MG63 (cell line): ENCODE measurements around the gene SFRP2. TPM values are rescaled to one million over a fixed set of nuclear protein-coding genes. Genes with fewer than 3 reads are reported as not detected.

Experiments used
- DNase-seq: peaks from one replicate; pipeline ENCODE4 v3.0.0-alpha.2; 2020
- H3K27me3 ChIP-seq: fragments of 250-450 bp; sonication (Bioruptor Pico); 2 replicates; pipeline ENCODE4 v1.5.1; 2020; ENCODE audit warnings: mild to moderate bottlenecking, moderate library complexity
- H3K36me3 ChIP-seq: fragments of 250-450 bp; sonication (Bioruptor Pico); 2 replicates; pipeline ENCODE4 v1.5.1; 2020; ENCODE audit warnings: mild to moderate bottlenecking, moderate library complexity
- H3K4me3 ChIP-seq: fragments of 250-450 bp; sonication (Bioruptor Pico); 2 replicates; pipeline ENCODE4 v1.5.1; 2020; ENCODE audit warnings: mild to moderate bottlenecking, moderate library complexity
- H3K9me3 ChIP-seq: fragments of 250-450 bp; sonication (Bioruptor Pico); 2 replicates; pipeline ENCODE4 v1.5.1; 2020; ENCODE audit warnings: mild to moderate bottlenecking, moderate library complexity
- total RNA-seq: library from RNA; depleted of rRNA; stranded (reverse); fragments of >200 nt; shearing (Covaris generic); gene quantifications from 2 replicates; pipeline ENCODE4 v1.2.3, GENCODE V29; 2014; ENCODE audit warnings: low replicate concordance; rRNA removed

Gene SFRP2
- total RNA-seq, 1 experiment from 2014 or later = not detected

GRCh38 chr4:153758688-153759406 lies 30.0 kb downstream of the SFRP2 start:
- Histone ChIP-seq H3K36me3 (no peaks in the 10 kb centered on the region), H3K4me3 (peak overlapping the region; percentile 29), H3K27me3 (no peaks in the 10 kb centered on the region), H3K9me3 (no peaks in the 10 kb centered on the region; the same call in 1 of the 2 replicates)
- DNase-seq = no peak

- H3K27me3 ChIP-seq = no peaks in the 10 kb centered on the region
- no peaks in the 10 kb centered on the region for H3K36me3 ChIP-seq
- no peaks in the 10 kb centered on the region; the same call in 1 of the 2 replicates for H3K9me3 ChIP-seq
- no peak overlapping the region for H3K4me3 ChIP-seq
- DNase-seq = no peak
Measured at GRCh38 chr4:153758136-153758535, 30.7 kb downstream of the SFRP2 start.

DNA sequence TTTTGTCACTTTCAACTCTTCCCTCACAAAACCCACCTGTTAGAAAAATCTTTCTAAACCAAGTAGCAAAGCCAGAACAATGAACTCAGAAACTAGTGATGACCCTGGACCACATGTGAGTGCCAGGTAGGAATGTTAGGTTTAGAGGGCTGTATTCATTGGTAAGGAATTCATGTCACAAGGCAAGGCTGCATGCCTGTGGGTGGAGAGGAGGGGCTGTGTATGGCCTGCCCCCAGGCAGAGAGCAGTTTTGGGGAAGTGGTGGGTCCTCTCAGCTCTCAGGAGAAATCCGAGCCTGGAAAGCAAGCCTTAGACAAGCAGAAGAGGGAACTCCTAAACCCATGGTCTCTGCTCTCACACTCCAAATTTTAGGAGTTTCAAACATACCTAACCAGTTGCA lies 31.5 kb downstream of the SFRP2 start:
- Histone ChIP-seq H3K27me3 (no peaks in the 10 kb centered on the region), H3K36me3 (no peaks in the 10 kb centered on the region), H3K9me3 (no peaks in the 10 kb centered on the region), H3K4me3 (no peak overlapping the region)
- DNase-seq = no peak

GRCh38 chr4:153755186-153755585 lies 33.7 kb downstream of the SFRP2 start:
- H3K9me3 ChIP-seq = no peaks in the 10 kb centered on the region
- no peaks in the 10 kb centered on the region for H3K27me3 ChIP-seq
- no peaks in the 10 kb centered on the region for H3K36me3 ChIP-seq
- no peak overlapping the region for H3K4me3 ChIP-seq
- no peak for DNase-seq

- Histone ChIP-seq H3K4me3 (no peak overlapping the region), H3K27me3 (no peaks in the 10 kb centered on the region), H3K36me3 (no peaks in the 10 kb centered on the region), H3K9me3 (no peaks in the 10 kb centered on the region)
- DNase-seq = peak; percentile 54
Measured at GRCh38 chr4:153750197-153750817, 38.6 kb downstream of the SFRP2 start.

- Histone ChIP-seq H3K36me3 (no peaks in the 10 kb centered on the region), H3K27me3 (no peaks in the 10 kb centered on the region), H3K4me3 (no peak overlapping the region), H3K9me3 (no peaks in the 10 kb centered on the region)
- DNase-seq = peak; percentile 65
Measured at GRCh38 chr4:153748378-153748777, 40.5 kb downstream of the SFRP2 start.

DNA sequence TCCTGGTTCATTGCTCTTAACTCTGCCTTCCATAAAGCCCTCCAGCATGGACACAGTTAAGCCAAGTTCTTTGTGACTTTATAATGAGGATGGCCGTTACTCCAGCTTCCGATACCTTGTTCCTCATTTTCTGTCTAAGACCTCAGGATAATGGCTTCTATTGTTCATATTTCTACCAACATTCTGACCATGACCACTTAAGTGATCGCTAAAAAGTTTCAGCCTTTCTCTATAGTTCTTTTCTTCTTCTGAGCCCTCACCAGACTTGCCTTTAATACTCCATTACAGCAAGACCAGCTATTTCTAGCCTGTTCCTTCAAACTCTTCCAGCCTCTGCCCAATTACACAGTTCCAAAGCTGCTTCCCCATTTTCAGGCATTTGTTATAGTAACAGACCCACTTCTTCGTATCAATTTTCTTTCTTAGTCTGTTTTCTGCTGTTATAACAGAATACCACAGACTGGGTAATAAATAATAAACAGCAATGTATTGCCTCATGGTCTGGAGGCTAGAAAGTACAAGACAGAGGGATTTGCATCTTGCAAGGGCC lies 41.4 kb downstream of the SFRP2 start:
- Histone ChIP-seq H3K27me3 (no peaks in the 10 kb centered on the region), H3K36me3 (no peaks in the 10 kb centered on the region), H3K9me3 (no peaks in the 10 kb centered on the region), H3K4me3 (no peak overlapping the region)
- no peak for DNase-seq

- Histone ChIP-seq H3K4me3 (no peak overlapping the region), H3K36me3 (no peaks in the 10 kb centered on the region), H3K27me3 (no peaks in the 10 kb centered on the region), H3K9me3 (no peaks in the 10 kb centered on the region)
- no peak for DNase-seq
Measured at GRCh38 chr4:153745651-153746050, 43.2 kb downstream of the SFRP2 start.

GRCh38 chr4:153741541-153741940 lies 47.3 kb downstream of the SFRP2 start:
- H3K36me3 ChIP-seq = no peaks in the 10 kb centered on the region
- no peaks in the 10 kb centered on the region for H3K9me3 ChIP-seq
- H3K27me3 ChIP-seq = no peaks in the 10 kb centered on the region
- no peak for DNase-seq
- no peak overlapping the region for H3K4me3 ChIP-seq

- H3K36me3 ChIP-seq = no peaks in the 10 kb centered on the region
- DNase-seq = no peak
- H3K27me3 ChIP-seq = no peaks in the 10 kb centered on the region
- no peak overlapping the region for H3K4me3 ChIP-seq
- no peaks in the 10 kb centered on the region for H3K9me3 ChIP-seq
Measured at GRCh38 chr4:153735906-153736461, 52.9 kb downstream of the SFRP2 start.

GRCh38 chr4:153733751-153734448 lies 55.0 kb downstream of the SFRP2 start:
- Histone ChIP-seq H3K9me3 (no peaks in the 10 kb centered on the region), H3K27me3 (no peaks in the 10 kb centered on the region), H3K36me3 (no peaks in the 10 kb centered on the region), H3K4me3 (no peak overlapping the region)
- no peak for DNase-seq

DNA sequence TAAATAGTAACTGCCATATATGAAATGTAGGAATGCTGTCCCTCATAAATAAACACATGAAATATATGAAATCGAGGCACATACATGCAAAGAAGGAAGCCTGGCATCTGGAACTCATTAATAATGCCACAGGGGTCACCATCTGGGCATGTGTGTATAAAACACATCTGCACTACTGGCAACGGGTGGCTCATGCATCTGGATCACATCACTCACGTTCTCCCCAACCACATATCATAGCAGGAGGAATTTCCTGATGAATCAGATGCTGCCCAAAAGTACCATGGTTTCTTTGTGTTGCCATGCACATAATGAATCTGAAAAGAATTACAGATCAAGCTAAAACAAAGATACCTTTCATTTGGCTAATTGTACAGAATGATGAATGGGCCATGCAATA lies 57.6 kb downstream of the SFRP2 start:
- H3K27me3 ChIP-seq = no peaks in the 10 kb centered on the region
- peak; percentile 75 for DNase-seq
- no peaks in the 10 kb centered on the region for H3K9me3 ChIP-seq
- no peaks in the 10 kb centered on the region for H3K36me3 ChIP-seq
- no peak overlapping the region for H3K4me3 ChIP-seq

Other genes starting within 250 kb of the SFRP2 start
- gene TLR2, start 104.8 kb downstream of the SFRP2 start, total RNA-seq = 0.33 and 0.62 TPM in 2 replicates
- gene RNF175, start 29.1 kb downstream of the SFRP2 start, total RNA-seq = 0.59 TPM in 1 of 2 replicates, not detected in the other